ENCODE measurements around the gene MYPN.

The MYPN gene

DNA sequence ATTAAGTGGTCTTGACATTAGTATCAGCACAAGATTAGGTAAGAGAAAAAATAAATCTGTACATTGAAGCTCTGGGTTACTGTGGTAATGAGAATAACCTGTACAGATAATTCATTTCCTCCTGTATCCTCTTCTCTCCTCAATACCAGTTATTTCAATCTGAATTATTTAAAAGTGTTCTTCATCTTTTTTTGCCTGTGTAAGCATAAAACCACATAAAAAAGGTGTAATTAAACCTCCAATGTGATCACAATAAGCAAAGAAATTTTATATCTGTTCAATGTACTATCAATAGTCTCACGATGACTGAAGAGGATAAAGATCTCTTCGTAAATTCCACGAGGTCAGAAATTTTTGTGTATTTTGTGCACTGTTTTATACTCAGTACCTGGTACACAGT is 1.2 kb upstream of the MYPN start:
- H3K9me3 ChIP-seq (ENCODE audit: control insufficient read depth, low read length): no peaks in the 10 kb centered on the region
- WGBS, 2 experiments: 94 to 97% methylated on average over 3 of the region's 3 CpGs
- no peak overlapping the region for H3K4me3 ChIP-seq (ENCODE audit: insufficient read depth, low read depth, low read length)

DNA sequence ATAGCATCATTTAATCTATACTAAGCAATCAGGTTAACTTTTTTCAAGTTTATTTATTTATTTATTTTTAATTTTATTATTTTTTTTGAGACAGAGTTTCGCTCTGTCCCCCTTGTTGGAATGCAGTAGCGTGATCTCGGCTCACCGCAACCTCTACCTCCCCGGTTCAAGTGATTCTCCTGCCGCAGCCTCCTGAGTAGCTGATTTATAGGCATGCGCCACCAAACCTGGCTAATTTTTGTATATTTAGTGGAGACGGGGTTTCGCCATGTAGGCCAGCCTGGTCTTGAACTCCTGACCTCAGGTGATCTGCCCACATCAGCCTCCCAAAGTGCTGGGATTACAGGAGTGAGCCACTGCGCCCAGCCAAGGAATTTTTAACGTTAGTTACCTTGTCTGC is 635 bp upstream of the MYPN start:
- WGBS, 2 experiments: 94 to 96% methylated on average over 11 of the region's 11 CpGs
- no peak overlapping the region for H3K27ac ChIP-seq (ENCODE audit: insufficient read depth, low read depth, low read length, poor library complexity, severe bottlenecking)
- no peaks in the 10 kb centered on the region for H3K36me3 ChIP-seq (ENCODE audit: control insufficient read depth, insufficient read depth, low read length)
- no peak overlapping the region for H3K4me3 ChIP-seq (ENCODE audit: insufficient read depth, low read depth, low read length)
- H3K4me1 ChIP-seq (ENCODE audit: control insufficient read depth, insufficient read depth, low read length): no peaks in the 10 kb centered on the region
- H3K27me3 ChIP-seq (ENCODE audit: control insufficient read depth, insufficient read depth, low read length, poor library complexity, severe bottlenecking): no peaks in the 10 kb centered on the region
- H3K9me3 ChIP-seq (ENCODE audit: control insufficient read depth, low read length): no peaks in the 10 kb centered on the region

More for the DNA sequence above, 1.2 kb upstream of the MYPN start:
- Histone ChIP-seq H3K4me1 (ENCODE audit: control insufficient read depth, insufficient read depth, low read length) (no peaks in the 10 kb centered on the region), H3K36me3 (ENCODE audit: control insufficient read depth, insufficient read depth, low read length) (no peaks in the 10 kb centered on the region), H3K27ac (ENCODE audit: insufficient read depth, low read depth, low read length, poor library complexity, severe bottlenecking) (no peak overlapping the region), H3K27me3 (ENCODE audit: control insufficient read depth, insufficient read depth, low read length, poor library complexity, severe bottlenecking) (no peaks in the 10 kb centered on the region)

DNA sequence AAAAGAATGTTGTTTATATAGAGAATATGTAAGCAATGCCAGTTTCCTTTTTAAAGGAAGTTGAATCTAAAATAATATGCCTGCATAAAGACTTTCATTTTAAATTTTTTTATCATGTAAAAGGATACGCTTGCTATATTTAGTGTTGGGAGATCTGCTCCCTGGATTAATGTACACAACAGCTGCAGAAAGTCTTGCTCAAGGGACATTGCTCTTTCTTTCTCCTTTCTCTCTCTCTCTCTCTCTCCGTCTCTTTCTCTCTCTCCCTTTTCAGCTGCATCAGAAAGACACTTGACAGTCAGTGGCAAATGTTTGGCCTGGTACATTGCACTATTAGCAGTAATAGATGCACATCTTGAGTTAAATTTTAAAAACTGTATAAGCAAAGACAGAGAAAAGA is 739 bp downstream of the MYPN start:
- 91% methylated on average over 2 of the region's 2 CpGs for WGBS, 2 experiments
- Histone ChIP-seq H3K36me3 (ENCODE audit: control insufficient read depth, insufficient read depth, low read length) (no peaks in the 10 kb centered on the region), H3K4me1 (ENCODE audit: control insufficient read depth, insufficient read depth, low read length) (no peaks in the 10 kb centered on the region), H3K4me3 (ENCODE audit: insufficient read depth, low read depth, low read length) (no peak overlapping the region), H3K27ac (ENCODE audit: insufficient read depth, low read depth, low read length, poor library complexity, severe bottlenecking) (no peak overlapping the region), H3K27me3 (ENCODE audit: control insufficient read depth, insufficient read depth, low read length, poor library complexity, severe bottlenecking) (no peaks in the 10 kb centered on the region), H3K9me3 (ENCODE audit: control insufficient read depth, low read length) (no peaks in the 10 kb centered on the region)

DNA sequence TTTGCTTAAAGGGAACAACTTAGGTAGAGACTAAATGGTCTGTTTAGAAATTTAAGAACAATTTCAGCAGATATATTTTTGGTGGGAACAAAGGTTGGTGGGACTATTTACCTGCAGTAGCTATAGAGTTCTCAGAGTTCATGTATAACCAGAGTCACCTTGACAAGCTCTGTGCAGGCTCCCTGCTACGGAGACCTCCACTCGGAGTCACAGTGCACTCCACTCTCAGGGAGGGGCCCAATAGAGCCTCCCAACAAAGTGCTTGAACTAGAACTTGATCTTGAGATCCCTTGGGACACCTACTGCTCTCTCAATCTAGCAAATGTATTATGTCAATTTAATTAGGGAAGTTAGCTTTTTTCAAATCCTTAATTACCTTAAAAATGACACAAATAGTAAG is 2.3 kb downstream of the MYPN start:
- 82 to 88% methylated on average over 2 of the region's 2 CpGs for WGBS, 2 experiments

DNA sequence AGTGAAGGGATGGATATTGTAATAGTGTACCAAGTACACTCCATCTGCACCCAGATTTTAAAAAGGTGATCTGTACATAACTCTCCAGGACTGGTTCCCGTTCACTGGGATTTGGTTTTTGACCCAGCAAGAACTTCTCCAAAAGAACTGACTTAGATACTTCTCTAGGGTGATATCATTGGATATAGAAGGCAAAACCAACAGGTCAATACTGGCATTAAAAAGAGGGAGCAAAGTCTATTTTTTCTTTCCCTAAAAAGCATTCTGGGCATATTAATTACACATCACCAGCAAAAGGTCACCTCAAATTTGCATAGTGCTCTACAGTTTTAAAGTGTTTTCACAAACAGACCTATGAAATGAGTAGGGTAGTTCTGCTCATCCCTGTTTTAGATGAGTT is 3.5 kb downstream of the MYPN start:
- 71 to 100% methylated on average over 1 of the region's 1 CpG for WGBS, 2 experiments
- Histone ChIP-seq H3K4me1 (ENCODE audit: control insufficient read depth, insufficient read depth, low read length) (no peaks in the 10 kb centered on the region), H3K27me3 (ENCODE audit: control insufficient read depth, insufficient read depth, low read length, poor library complexity, severe bottlenecking) (no peaks in the 10 kb centered on the region), H3K9me3 (ENCODE audit: control insufficient read depth, low read length) (no peaks in the 10 kb centered on the region), H3K36me3 (ENCODE audit: control insufficient read depth, insufficient read depth, low read length) (no peaks in the 10 kb centered on the region), H3K4me3 (ENCODE audit: insufficient read depth, low read depth, low read length) (no peak overlapping the region), H3K27ac (ENCODE audit: insufficient read depth, low read depth, low read length, poor library complexity, severe bottlenecking) (no peak overlapping the region)

More for the DNA sequence above, 2.3 kb downstream of the MYPN start:
- Histone ChIP-seq H3K4me3 (ENCODE audit: insufficient read depth, low read depth, low read length) (no peak overlapping the region), H3K36me3 (ENCODE audit: control insufficient read depth, insufficient read depth, low read length) (no peaks in the 10 kb centered on the region), H3K4me1 (ENCODE audit: control insufficient read depth, insufficient read depth, low read length) (no peaks in the 10 kb centered on the region), H3K9me3 (ENCODE audit: control insufficient read depth, low read length) (no peaks in the 10 kb centered on the region), H3K27me3 (ENCODE audit: control insufficient read depth, insufficient read depth, low read length, poor library complexity, severe bottlenecking) (no peaks in the 10 kb centered on the region), H3K27ac (ENCODE audit: insufficient read depth, low read depth, low read length, poor library complexity, severe bottlenecking) (no peak overlapping the region)

DNA sequence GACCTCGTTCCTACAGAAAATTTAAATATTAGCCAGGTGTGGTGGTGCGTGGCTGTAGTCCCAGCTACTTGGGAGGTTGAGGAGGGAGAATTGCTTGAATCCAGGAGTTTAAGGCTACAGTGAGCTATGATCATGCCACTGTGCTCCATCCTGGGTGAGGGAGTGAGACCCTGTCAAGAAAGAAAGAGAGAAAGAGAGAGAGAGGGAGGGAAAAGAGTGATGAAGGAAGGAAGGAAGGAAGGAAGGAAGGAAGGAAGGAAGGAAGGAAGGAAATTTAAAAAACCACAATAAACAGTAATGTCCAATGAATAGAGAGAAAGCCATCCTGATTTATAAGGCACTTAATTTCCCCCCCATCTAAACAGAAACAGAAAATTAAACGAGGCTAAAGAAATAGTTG is 9.4 kb downstream of the MYPN start:
- H3K4me1 ChIP-seq (ENCODE audit: control insufficient read depth, insufficient read depth, low read length): no peaks in the 10 kb centered on the region
- no peaks in the 10 kb centered on the region for H3K9me3 ChIP-seq (ENCODE audit: control insufficient read depth, low read length)
- H3K4me3 ChIP-seq (ENCODE audit: insufficient read depth, low read depth, low read length): no peak overlapping the region
- H3K36me3 ChIP-seq (ENCODE audit: control insufficient read depth, insufficient read depth, low read length): no peaks in the 10 kb centered on the region
- H3K27ac ChIP-seq (ENCODE audit: insufficient read depth, low read depth, low read length, poor library complexity, severe bottlenecking): no peak overlapping the region
- WGBS, 2 experiments: 94 to 96% methylated on average over 2 of the region's 3 CpGs
- H3K27me3 ChIP-seq (ENCODE audit: control insufficient read depth, insufficient read depth, low read length, poor library complexity, severe bottlenecking): no peaks in the 10 kb centered on the region

DNA sequence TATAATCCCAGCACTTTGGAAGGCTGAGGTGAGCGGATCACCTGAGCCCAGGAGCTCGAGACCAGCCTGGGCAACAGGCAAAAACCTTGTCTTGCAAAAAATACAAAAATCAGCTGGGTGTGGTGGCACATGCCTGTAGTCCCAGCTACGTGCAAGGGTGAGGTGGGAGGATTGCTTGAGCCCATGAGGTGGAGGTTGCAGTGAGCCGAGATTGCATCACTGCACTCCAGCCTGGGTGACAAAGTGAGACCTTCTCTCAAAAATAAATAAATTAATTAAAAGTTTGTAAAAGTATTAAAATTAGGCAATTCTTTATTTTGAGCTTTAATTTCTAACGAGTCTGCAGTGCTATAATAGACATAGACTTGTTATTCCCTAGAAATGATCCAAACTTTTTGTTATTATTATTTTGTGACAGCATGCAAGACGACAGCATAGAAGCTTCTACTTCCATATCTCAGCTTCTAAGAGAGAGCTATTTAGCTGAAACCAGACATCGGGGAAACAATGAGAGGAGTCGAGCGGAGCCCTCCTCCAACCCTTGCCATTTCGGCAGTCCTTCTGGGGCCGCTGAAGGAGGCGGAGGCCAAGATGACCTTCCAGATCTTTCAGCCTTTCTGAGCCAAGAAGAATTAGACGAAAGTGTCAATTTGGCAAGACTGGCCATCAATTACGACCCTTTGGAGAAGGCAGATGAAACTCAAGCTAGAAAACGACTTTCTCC is 11.9 kb downstream of the MYPN start:
- Histone ChIP-seq H3K4me3 (ENCODE audit: insufficient read depth, low read depth, low read length) (no peak overlapping the region), H3K9me3 (ENCODE audit: control insufficient read depth, low read length) (no peaks in the 10 kb centered on the region), H3K4me1 (ENCODE audit: control insufficient read depth, insufficient read depth, low read length) (no peaks in the 10 kb centered on the region), H3K27me3 (ENCODE audit: control insufficient read depth, insufficient read depth, low read length, poor library complexity, severe bottlenecking) (no peaks in the 10 kb centered on the region), H3K27ac (ENCODE audit: insufficient read depth, low read depth, low read length, poor library complexity, severe bottlenecking) (no peak overlapping the region), H3K36me3 (ENCODE audit: control insufficient read depth, insufficient read depth, low read length) (no peaks in the 10 kb centered on the region)
- WGBS, 2 experiments: 96% methylated on average over 14 to 15 of the region's 15 CpGs

DNA sequence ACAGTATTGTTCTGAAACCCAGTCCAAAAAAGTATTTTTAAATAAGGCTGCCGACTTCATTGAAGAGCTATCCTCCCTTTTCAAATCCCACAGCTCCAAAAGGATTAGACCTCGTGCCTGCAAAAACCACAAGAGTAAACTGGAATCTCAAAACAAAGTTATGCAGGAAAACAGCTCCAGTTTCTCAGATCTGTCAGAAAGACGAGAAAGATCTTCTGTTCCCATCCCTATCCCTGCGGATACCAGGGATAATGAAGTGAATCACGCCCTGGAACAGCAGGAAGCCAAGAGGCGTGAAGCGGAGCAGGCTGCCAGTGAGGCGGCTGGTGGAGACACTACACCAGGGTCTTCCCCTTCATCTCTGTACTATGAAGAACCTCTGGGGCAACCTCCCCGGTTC is 12.6 kb downstream of the MYPN start:
- Histone ChIP-seq H3K27me3 (ENCODE audit: control insufficient read depth, insufficient read depth, low read length, poor library complexity, severe bottlenecking) (no peaks in the 10 kb centered on the region), H3K4me1 (ENCODE audit: control insufficient read depth, insufficient read depth, low read length) (no peaks in the 10 kb centered on the region), H3K9me3 (ENCODE audit: control insufficient read depth, low read length) (no peaks in the 10 kb centered on the region), H3K36me3 (ENCODE audit: control insufficient read depth, insufficient read depth, low read length) (no peaks in the 10 kb centered on the region), H3K4me3 (ENCODE audit: insufficient read depth, low read depth, low read length) (no peak overlapping the region), H3K27ac (ENCODE audit: insufficient read depth, low read depth, low read length, poor library complexity, severe bottlenecking) (no peak overlapping the region)
- WGBS, 2 experiments: 82 to 90% methylated on average over 9 of the region's 9 CpGs

DNA sequence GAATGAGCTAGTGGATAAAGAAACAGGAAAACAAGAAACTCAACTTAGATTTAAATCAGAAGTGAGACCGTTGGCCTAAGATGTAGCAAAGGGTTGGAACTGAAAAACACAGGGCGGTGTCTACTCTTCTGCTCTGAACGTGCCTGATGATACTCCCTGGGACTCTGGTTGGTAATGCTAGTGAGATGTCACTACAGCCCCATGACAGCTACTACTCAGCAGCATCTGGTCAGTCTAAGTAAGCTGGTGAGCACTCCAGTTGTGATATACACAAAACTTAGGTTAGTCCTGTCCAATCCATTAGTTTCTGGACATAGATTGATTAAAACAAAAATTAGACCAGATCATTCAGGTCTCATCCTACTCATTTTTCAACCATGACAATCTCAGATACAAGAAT is 15.4 kb downstream of the MYPN start:
- no peaks in the 10 kb centered on the region for H3K4me1 ChIP-seq (ENCODE audit: control insufficient read depth, insufficient read depth, low read length)
- 88 to 93% methylated on average over 3 of the region's 3 CpGs for WGBS, 2 experiments
- no peak overlapping the region for H3K27ac ChIP-seq (ENCODE audit: insufficient read depth, low read depth, low read length, poor library complexity, severe bottlenecking)
- H3K9me3 ChIP-seq (ENCODE audit: control insufficient read depth, low read length): no peaks in the 10 kb centered on the region
- H3K27me3 ChIP-seq (ENCODE audit: control insufficient read depth, insufficient read depth, low read length, poor library complexity, severe bottlenecking): no peaks in the 10 kb centered on the region
- no peak overlapping the region for H3K4me3 ChIP-seq (ENCODE audit: insufficient read depth, low read depth, low read length)
- no peaks in the 10 kb centered on the region for H3K36me3 ChIP-seq (ENCODE audit: control insufficient read depth, insufficient read depth, low read length)

DNA sequence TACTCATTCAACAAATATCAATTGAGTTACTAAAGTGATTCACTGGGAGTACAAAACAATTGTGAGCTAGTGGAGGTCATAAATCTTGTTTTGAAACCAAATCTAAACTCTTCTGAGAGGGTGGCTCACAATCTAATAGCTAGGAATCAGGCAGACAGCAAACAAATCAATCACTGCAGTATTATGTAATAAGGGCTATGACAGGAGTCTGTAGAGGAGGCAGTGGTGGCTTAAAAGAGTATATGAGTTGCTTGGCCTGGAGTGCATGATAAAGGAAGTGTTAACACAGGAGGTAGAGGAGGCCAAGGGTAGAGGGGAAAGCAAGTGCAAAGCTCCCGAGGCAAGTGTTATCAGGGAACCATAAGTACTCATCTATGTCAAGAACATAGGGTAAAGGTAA is 16.5 kb downstream of the MYPN start:
- no peaks in the 10 kb centered on the region for H3K27me3 ChIP-seq (ENCODE audit: control insufficient read depth, insufficient read depth, low read length, poor library complexity, severe bottlenecking)

DNA sequence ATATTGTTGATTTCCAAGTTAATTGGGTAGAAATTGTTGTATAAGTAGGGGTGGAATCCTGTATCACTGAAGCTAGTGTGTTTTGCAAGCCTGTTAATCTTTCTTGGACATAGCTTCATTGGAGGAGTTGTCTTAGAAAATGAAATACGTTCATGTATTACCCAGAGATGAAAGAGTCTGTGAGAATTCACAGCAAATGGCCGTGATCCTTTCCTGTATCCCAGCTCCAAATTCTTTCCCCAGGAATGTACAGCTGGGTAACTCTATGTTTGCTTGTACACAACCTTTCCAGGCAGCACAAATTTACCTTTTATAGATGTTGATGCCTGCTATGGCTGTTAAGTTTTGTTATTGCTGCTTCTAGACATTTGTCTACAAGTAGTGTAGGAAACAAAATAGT is 18.7 kb downstream of the MYPN start:
- H3K4me3 ChIP-seq (ENCODE audit: insufficient read depth, low read depth, low read length): no peak overlapping the region
- no peaks in the 10 kb centered on the region for H3K4me1 ChIP-seq (ENCODE audit: control insufficient read depth, insufficient read depth, low read length)
- H3K27me3 ChIP-seq (ENCODE audit: control insufficient read depth, insufficient read depth, low read length, poor library complexity, severe bottlenecking): no peaks in the 10 kb centered on the region
- H3K36me3 ChIP-seq (ENCODE audit: control insufficient read depth, insufficient read depth, low read length): no peaks in the 10 kb centered on the region
- H3K27ac ChIP-seq (ENCODE audit: insufficient read depth, low read depth, low read length, poor library complexity, severe bottlenecking): no peak overlapping the region
- WGBS, 2 experiments: 90 to 93% methylated on average over 2 of the region's 2 CpGs
- H3K9me3 ChIP-seq (ENCODE audit: control insufficient read depth, low read length): no peaks in the 10 kb centered on the region

More for the DNA sequence above, 16.5 kb downstream of the MYPN start:
- Histone ChIP-seq H3K9me3 (ENCODE audit: control insufficient read depth, low read length) (no peaks in the 10 kb centered on the region), H3K4me1 (ENCODE audit: control insufficient read depth, insufficient read depth, low read length) (no peaks in the 10 kb centered on the region), H3K27ac (ENCODE audit: insufficient read depth, low read depth, low read length, poor library complexity, severe bottlenecking) (no peak overlapping the region), H3K36me3 (ENCODE audit: control insufficient read depth, insufficient read depth, low read length) (no peaks in the 10 kb centered on the region), H3K4me3 (ENCODE audit: insufficient read depth, low read depth, low read length) (no peak overlapping the region)
- 91 to 94% methylated on average over 1 of the region's 1 CpG for WGBS, 2 experiments
